GM19351 (cell line): Measurements from ENCODE around the gene RUNX2.
"Not testable (repeated sequence)": the region's sequence is repeated elsewhere in the genome, so short reads cannot be mapped to it uniquely, and the experiment has no call there.

Experiments used
- ATAC-seq: cut with Tn5 transposase; IDR thresholded peaks from one replicate; pipeline ENCODE4 v1.9.1; 2021; ENCODE audit warnings: mild to moderate bottlenecking, moderate library complexity; ENCODE audit not compliant: unreplicated experiment

RUNX2 gene

DNA sequence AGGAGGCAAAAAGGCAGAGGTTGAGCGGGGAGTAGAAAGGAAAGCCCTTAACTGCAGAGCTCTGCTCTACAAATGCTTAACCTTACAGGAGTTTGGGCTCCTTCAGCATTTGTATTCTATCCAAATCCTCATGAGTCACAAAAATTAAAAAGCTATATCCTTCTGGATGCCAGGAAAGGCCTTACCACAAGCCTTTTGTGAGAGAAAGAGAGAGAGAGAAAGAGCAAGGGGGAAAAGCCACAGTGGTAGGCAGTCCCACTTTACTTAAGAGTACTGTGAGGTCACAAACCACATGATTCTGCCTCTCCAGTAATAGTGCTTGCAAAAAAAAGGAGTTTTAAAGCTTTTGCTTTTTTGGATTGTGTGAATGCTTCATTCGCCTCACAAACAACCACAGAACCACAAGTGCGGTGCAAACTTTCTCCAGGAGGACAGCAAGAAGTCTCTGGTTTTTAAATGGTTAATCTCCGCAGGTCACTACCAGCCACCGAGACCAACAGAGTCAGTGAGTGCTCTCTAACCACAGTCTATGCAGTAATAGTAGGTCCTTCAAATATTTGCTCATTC lies at the start of gene RUNX2:
TSS of gene RUNX2 (plus strand) at position 375 of the 567 bp plus-strand sequence. CDS start 397 bp downstream, outside the sequence.
- no peak for ATAC-seq

DNA sequence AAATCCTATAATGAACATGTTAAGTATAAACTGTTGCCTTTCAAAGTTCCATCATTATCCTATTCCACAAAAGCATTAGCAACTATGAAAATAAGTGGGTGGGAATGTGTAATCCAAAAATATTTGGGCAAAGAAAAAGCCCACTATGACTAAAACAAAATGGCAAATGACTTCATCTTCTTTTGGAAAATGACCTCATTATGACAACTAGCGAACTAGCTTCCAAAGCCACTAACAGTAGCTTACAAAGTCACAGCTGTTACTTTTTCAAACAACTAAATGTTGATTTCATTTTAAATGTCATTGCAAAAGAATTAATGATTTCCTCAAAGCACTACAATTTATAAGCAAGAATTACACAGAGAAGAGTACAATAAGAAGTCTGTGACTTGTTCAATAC lies 49.8 kb upstream of the RUNX2 start:
- no peak for ATAC-seq

DNA sequence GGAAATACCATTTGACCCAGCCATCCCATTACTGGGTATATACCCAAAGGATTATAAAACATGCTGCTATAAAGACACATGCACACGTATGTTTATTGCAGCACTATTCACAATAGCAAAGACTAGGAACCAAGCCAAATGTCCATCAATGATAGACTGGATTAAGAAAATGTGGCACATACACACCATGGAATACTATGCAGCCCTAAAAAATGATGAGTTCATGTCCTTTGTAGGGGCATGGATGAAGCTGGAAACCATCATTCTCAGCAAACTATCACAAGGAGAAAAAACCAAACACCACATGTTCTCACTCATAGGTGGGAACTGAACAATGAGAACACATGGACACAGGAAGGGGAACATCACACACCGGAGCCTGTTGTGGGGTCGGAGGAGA lies 41.4 kb upstream of the RUNX2 start:
- not testable (repeated sequence) for ATAC-seq

DNA sequence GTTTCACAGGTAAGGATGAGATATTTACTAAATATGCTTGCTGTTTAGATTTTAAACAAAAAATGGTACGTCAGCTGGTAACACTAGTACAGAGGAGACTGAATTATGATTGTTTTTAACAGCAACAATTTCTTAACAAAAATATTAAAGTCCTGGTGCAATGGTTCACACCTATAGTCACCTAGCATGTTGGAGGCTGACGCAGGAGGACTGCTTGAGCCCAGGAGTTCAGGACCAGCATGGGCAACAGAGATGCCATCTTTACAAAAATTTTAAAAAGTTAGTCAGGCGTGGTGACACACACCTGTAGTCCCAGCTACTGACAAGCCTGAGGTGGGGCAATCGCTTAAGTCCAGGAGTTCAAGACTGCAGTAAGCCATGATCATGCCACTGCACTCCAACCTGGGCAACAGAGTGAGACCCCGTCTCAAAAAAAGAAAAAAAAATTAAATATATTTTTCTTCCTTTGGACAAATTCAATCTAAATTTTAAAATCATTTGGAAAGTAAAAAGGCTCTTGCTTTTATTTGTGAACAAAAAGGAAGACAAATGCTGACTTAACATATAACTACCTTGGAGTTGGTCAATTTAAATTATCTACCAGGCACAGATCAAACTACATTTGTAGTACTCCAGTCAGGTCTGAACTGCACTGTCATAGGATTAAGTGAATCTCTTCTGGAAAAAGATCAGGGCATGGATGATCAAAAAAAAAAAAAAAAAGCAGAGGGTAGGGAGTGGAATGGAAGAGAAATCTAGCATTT lies 38.2 kb upstream of the RUNX2 start:
- ATAC-seq: no peak

DNA sequence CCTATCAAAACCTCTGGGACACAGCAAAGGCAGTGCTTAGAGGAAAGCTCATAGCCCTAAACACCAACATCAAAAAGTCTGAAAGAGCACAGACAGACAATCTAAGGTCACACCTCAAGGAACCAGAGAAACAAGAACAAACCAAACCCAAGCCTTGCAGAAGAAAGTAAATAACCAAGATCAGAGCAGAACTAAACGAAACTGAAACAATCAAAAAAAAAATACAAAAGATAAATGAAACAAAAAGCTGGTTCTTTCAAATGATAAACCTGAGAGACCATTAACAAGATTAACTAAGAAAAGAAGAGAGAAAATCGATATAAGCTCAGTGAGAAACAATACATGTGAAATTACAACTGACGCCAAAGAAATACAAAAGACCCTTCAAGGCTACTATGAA lies 34.8 kb upstream of the RUNX2 start:
- ATAC-seq: no peak

DNA sequence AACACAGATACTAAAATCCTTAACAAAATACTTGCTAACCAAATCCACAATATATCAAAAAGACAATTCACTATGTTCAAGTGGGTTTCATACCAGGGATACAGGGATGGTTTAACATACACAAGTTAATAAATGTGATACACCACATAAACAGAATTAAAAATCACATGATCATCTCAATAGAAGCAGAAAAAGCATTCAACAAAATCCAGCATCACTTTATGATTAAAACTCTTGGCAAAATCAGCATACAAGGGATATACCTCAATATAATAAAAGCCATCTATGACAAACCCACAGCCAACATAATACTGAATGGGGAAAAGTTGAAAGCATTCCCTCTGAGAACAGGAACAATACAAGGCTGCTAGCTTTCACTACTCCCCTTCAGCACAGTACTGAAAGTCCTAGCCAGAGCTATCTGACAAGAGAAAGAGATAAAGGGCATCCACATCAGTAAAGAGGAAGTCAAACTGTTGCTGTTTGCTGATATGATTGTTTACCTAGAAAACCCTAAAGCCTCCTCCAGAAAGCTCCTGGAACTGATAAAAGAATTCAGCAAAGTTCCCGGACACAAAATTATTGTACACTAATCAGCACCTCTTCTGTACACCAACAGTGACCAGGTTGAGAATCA lies 33.9 kb upstream of the RUNX2 start:
- not testable (repeated sequence) for ATAC-seq

DNA sequence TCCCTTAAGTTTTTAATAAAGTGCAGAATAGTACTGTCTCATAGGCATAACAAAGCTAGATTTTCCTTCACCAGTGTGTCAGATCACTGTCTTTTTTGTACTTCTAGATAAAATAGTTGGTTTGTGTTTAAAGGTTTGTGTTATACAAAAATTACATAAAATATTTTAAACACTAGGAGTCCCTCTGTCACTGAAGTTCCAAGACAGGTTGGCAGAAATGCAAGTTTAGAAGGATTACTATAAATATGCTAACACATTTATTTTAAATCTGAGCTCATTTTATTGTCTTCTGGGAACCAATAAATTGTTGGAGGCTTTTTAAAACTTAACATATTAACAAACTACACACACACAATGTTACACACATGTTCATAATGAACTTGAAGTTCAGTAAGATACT lies 30.8 kb upstream of the RUNX2 start:
- no peak for ATAC-seq

DNA sequence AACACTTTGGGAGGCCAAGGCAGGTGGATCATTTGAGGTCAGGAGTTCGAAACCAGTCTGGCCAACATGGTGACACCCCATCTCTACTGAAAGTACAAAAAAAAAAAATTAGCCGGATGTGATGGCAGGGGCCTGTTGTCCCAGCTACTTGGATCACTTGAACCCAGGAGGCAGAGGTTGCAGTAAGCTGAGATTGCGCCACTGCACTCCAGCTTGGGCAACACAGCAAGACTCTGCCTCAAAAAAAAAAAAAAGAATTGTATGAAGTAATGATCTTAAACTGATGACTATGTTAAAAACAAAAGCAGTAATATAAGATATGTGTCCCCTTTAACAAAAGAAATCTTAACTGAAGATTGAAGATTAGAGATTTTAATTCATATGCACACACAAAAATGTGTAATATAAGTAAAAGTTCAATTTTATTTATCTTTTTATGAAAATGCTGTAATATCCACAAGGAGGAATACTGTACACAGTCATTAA lies 29.0 kb upstream of the RUNX2 start:
- ATAC-seq: no peak

DNA sequence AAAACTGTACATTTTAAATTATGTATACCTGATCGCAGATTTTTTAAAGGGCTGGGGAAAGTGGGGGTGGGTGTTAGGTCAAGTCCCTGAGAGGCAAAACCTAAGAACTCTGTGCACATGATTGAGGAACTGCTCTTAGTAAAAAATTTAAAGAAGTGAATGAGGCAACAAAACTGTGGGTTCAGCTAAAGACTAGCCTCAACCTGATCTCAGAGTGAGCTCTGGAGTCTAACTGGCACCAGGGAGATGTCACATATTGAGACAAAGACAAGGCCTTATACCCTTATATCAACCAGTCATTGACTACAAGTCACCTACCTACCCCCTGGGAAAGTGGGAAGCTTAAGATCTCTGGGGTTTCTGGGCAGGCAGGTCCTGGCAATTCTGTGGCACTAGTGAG lies 27.4 kb upstream of the RUNX2 start:
- ATAC-seq: no peak

DNA sequence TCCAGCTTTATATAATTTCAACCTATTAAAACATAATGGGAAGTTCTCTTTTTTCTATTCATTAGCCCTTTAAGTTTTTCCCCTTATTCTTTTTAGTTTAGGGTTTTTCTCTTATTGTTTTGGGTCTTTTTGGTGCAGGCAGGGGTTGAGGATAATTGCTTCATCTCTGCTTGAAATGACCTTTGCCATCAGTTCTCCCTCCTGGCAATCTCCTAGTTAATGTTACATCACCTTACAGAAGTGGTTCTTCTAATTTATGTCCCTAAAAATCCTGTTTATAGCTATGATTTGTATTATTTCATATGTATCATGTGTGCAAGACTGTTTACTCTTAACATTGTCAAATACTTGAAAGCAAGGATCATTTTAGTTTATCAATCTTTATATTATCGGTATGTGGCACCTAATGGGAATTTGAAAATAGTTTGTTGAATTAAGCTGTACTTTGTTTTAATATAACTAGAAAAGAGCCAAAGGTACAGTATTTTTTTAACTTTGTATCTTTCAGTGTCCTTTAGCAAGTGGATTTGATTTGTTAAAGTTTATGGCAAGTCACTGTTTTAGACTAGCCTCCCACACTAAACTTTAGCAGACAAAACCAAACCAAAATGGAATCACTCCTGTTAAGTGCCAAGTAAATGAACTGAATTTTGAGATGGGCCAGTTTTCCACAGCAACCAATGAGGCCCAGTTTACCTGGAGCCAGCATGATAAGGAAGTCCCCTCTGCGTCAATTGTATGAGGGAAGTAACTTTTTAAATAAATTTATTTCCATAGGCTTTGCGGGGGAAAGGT lies 26.6 kb upstream of the RUNX2 start:
- ATAC-seq: no peak

DNA sequence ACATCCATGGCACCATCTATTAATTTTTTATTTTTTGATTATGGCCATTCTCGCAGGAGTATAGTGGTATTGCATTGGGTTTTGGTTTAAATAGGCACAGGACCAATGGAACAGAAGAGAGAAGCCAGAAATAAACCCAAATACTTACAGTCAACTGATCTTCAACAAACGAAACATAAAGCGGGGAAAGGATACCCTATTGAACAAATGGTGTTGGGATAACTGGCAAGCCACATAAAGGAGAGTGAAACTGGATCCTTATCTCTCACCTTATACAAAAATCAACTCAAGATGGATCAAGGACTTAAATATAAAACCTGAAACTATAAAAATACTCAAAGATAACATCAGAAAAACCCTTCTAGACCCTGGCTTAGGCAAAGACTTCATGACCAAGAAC lies 25.3 kb upstream of the RUNX2 start:
- no peak for ATAC-seq

DNA sequence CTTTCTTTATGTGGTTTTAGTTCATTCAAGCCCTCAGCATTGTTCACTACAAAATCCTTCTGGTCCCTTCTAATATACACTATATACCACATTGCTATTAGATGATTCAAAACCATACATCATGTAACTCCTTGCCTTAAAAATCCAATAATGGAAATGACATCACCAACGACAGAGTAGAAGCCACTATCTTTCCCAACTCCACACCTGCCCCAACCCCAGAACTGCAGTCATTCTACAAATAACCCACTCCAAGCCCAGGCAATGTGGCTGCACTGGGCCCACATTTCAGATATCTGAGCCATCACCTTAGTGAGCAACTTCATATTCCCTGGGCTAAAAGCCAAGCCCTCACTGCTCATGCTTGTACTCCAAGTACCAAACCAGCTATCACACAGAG lies 22.6 kb upstream of the RUNX2 start:
- ATAC-seq: no peak

DNA sequence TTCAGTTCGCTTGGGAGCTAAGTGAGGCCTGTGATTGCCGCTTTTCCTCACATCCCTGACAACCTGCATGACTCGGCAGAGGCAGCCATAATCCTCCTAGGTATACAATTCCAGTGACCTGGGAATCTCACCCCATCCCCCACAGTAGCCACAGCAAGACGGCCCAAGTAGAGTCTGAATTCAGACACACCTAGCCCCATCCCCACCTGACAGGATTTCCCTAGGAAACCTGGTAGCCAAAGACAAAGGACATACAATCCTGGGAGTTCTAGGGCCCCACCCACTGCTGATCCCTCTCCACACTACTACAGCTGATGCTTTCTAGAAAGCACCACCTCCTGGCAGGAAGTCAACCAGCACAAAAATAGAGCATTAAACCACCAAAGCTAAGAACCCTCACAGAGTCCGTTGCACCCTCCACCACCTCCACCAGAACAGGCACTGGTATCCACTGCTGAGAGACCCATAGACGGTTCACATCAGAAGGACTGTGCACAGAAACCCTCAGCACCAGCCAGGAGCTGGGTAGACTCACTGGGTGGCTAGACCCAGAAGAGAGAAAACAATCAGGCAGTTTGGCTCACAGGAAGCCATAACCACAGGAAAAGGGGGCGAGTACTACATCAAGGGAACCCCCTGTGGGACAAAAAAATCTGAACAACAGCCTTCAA lies 17.9 kb upstream of the RUNX2 start:
- no peak for ATAC-seq

DNA sequence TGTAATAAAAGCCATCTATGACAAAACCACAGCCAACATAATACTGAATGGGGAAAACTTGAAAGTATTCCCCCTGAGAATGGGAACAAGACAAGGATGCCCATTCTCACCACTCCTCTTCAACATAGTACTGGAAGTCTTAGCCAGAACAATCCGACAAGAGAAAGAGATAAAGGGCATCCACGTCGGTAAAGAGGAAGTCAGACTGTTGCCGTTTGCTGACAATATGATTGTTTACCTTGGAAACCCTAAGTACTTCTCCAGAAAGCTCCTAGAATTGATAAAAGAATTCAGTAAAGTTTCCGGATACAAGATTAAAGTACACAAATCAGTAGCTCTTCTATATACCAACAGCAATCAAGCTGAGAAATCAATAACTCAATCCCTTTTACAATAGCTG lies 14.0 kb upstream of the RUNX2 start:
- no peak for ATAC-seq

DNA sequence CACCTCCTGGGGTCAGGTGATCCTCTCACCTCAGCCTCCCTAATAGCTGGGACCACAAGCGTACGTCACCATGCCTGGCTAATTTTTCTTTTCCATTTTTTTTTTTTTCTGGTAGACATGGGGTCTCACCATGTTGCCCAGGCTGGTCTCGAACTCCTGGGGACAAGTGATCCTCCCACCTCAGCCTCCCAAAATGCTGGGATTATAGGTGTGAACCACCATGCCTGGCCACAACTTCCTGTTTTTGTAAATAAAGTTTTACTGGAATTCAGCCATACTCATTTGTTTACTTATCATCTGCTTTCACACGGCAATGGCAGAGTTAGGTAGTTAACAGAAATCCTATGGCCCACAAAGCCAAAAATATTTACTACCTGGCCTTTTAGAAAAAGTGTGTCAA lies 7.8 kb upstream of the RUNX2 start:
- ATAC-seq: no peak

DNA sequence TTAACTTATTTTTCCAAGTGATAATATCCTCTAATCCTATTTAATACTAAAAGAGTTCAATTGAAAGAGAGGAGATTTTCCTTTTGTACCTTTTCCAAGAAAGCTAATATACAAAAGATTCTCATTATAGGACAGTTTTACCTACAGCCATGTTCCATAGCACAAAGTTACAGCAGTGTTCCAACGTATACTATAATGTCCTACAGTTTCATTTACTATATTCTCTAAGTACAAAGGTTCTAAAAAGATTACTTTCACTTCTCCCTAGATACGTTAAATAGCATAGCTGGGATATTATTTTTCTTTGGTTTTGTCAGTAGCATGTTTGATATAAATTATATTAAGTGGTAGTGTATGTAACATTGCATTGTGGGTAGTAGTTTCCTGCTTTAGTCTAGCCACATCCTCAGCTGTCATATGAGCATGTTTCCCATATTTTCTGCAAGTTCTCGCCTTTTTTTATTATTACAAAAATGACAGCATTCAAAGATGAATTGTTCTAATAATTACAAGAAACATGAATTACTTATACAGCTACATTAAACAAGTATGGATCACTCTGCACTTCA lies 4.4 kb upstream of the RUNX2 start:
- no peak for ATAC-seq

DNA sequence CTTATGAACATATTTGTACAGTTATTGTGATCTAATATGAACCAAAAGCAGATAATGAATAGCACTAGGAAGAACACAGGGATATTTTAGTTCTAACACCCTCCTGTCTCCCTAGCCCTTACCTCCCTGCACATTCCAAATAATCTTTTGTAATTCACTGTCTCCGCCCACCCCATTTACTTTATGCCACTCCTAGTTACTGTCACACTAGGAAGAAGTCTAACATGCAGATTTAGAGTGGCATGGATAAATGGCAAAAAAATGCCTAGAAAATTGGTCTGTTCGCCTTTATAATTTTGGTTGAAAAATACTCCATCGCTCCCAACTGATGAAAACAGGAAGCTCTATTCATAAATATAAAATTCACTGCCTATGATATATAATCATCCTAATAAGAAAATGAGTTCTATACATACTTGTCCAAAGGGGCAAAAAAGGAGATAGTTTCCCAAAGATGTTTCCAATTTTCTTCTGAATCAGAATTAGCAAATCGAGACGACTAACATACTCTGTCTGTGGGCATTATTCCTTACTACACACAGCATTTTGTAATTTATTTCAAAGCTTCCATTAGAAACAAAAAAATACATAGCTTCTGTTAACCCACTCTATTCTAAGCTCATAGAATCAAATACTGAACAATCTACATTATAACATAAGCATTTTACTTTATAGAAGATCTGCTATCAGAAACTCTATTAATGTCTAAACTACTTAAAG lies 1.3 kb upstream of the RUNX2 start:
- ATAC-seq: no peak

DNA sequence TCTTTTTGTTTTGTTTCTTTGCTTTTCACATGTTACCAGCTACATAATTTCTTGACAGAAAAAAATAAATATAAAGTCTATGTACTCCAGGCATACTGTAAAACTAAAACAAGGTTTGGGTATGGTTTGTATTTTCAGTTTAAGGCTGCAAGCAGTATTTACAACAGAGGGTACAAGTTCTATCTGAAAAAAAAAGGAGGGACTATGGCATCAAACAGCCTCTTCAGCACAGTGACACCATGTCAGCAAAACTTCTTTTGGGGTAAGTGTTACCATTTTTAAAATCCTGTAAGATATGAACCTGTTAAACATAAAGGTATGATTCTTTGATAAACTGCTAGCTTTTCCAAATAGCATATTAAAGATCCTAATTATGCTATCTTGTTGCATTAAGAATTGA lies 393 bp downstream of the RUNX2 start:
- no peak for ATAC-seq

DNA sequence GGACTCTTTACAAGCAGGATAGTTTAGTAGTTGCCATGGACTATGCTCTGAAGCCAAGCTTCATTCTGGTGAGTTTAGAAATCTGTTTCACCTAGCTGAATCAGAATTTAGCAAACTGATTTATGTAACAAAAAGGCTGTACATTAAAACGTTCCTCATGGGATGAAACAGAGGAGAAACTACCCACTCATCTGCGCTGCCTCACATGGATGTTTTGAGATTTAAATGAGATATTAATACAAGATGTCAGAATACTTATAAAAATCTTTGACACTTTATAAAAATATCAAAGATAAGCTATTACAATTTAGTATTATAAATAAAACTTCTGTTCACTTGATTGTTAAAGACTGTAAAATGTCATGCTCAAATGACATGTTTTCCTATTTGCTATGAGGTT lies 16.8 kb downstream of the RUNX2 start:
- ATAC-seq: no peak

DNA sequence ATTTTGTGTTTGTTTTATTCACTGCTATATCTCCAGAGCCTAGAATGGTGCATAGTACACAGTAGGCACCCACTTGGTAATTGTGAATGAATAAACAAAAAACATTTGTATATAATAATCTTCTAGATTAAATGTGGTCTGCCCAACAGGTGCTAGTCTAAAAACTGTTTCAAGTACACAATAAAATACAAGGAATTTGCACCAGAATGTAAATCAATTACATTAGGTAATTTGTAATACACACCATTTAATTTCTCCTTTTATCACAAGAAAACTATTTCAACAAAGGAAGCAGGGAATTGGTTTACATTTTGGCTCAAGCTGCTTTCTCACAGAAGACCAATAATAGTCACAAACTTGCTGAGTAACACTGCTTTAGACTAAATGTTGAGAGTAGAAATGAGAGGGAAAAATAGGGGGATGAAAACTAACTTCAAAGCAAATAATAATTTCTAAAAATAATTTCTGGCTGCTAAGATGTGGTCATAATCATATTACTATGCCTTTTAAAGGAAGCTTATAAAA lies 22.1 kb downstream of the RUNX2 start:
- ATAC-seq: no peak
